Activated CD8-positive, alpha-beta memory T cell treated with anti-CD3 and anti-CD28 coated beads for 36 hours (primary cell): ENCODE measurements around the gene ANKMY1. TPM values are rescaled to one million over a fixed set of nuclear protein-coding genes. Genes with fewer than 3 reads are reported as not detected.

Source experiments
- CTCF ChIA-PET: fragments of 350-600 bp; sonication (Branson Sonifier 250); formaldehyde crosslinking; loops from one replicate; lab custom pipeline; 2021; ENCODE audit warnings: antibody characterized with exemption; lab: Charles Lee
- POLR2A ChIA-PET: fragments of 350-600 bp; sonication (Branson Sonifier 250); formaldehyde crosslinking; loops from one replicate; lab custom pipeline; 2021; ENCODE audit warnings: antibody characterized with exemption; lab: Charles Lee
- total RNA-seq, 2 experiments: library from RNA; stranded (reverse); gene quantifications; one replicate each; pipeline ENCODE4 v1.2.3, GENCODE V29; 2021

The ANKMY1 gene
- total RNA-seq, 2 experiments from 2014 or later, result 21.1 to 23.0 TPM

- ChIA-PET CTCF (interaction anchor here (0.5 kb wide), 1 partner anchor 1523 kb away, joined by 3 read pairs; no protein-coding TSS in a partner anchor), POLR2A (no interaction called here)
Measured at GRCh38 chr2:240441326-240441992, 116.3 kb downstream of the ANKMY1 start.

DNA sequence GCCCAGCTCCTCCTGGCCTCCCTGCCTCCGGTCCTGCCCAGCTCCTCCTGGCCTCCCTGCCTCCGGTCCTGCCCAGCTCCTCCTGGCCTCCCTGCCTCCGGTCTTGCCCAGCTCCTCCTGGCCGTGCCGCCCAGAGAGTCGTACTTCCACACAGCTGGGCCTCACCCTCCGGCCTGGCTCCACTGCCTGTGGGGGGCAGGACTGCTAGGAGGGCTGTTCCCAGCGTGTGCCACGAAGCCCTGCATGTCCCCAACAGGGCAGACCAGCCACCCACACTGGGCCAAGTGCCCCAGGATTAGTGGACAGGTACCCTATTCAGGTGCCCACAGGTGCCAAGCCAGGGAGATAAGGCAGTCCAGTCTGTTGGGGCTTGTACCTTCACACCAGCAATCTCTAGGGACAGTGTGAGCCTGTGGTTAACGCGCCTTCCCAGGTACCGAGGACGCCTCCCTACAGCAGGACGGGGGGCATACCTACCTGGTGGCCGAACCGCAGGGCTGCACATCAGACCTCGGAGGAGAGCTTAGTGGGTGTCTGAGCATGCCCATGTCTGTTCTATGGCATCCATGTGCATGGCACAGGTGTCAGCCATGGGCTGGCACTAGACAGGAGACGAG is 117.0 kb downstream of the ANKMY1 start:
- CTCF ChIA-PET, result no interaction called here
- POLR2A ChIA-PET, result no interaction called here

DNA sequence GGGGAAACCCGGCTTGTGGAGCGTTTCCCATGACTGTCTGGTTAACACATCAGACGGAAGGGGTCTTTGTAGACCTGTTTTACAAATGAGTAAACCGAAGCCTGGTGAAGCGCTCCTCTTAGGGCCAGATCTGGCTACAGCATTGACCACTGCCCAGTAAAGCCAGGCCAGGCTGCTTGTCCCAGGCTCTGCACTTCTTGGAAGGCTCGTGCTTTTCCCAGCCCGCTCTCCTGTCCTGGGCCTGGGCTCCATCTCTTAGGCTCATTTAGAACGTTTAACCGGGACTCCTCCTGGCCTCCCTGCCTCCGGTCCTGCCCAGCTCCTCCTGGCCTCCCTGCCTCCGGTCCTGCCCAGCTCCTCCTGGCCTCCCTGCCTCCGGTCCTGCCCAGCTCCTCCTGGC is 117.5 kb downstream of the ANKMY1 start:
- CTCF ChIA-PET, result no interaction called here
- POLR2A ChIA-PET, result no interaction called here

DNA sequence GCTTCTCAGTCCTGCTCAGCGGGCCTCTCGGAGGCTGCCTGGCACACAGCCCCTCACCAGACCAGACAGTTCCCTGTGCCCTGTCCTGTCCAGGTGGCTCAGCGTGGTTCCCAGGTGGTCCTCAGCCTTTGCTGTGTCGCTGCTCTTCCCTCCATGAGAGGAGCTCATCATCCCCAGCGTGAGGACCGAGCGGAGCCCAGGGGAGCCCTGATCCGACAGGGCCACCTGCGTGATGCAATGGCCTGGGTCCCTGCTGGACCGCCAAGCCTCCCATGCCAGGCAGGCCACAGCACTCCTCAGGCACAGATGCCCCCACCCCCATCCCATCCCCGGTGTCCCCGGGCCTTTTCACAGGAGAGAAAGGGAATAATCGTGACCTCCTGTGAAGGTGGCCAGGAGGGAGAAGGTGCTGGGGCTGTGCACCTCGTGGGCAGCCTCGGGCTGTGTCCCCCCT is 118.1 kb downstream of the ANKMY1 start:
- POLR2A ChIA-PET, result no interaction called here
- CTCF ChIA-PET, result no interaction called here

DNA sequence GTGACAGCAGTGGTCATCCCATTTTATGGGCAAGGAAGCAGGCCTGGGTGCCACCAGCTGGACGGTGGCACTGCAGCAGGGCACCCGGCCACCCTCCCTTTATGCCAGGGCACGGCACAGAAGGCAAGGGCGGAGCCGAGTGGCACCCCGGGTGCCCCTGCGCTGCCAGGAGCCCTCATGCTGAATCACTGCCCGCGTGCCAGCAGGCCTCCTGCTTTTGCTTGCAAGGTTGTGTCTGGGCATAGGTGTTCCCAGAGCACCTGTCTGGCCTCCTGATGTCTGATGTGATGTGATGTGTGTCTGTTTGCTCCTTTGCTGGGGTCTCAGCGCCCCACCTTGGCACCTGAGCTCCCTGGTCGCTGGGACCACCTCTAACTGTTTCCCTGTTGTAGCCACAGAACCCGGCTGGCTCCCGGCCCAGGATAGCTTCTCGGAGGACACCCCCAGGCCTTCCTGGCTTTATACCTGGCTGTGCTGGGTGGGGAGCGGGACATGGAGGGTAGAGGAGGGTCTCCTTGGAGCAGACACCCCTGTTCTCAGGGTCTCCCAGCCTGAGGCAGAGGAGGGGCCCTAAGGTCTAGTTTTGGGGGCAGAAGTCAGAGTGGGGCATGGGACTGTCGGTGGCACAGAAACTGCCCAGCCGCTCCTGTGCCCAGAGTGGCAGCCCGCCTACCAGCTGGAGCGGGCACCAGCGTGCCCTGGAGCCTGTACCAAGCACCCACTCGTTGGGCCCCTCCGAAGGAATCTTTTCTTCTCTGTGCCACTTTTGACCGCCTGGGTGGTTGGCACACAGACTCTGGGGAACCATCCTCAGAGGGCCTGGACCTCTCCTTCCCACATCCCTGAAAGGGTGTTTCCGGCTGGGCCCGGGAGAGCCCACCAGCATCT is 118.7 kb downstream of the ANKMY1 start:
- POLR2A ChIA-PET, result no interaction called here
- CTCF ChIA-PET, result interaction anchor here (1.1 kb wide), 1 partner anchor 10 kb away, joined by 3 read pairs; no protein-coding TSS in a partner anchor

DNA sequence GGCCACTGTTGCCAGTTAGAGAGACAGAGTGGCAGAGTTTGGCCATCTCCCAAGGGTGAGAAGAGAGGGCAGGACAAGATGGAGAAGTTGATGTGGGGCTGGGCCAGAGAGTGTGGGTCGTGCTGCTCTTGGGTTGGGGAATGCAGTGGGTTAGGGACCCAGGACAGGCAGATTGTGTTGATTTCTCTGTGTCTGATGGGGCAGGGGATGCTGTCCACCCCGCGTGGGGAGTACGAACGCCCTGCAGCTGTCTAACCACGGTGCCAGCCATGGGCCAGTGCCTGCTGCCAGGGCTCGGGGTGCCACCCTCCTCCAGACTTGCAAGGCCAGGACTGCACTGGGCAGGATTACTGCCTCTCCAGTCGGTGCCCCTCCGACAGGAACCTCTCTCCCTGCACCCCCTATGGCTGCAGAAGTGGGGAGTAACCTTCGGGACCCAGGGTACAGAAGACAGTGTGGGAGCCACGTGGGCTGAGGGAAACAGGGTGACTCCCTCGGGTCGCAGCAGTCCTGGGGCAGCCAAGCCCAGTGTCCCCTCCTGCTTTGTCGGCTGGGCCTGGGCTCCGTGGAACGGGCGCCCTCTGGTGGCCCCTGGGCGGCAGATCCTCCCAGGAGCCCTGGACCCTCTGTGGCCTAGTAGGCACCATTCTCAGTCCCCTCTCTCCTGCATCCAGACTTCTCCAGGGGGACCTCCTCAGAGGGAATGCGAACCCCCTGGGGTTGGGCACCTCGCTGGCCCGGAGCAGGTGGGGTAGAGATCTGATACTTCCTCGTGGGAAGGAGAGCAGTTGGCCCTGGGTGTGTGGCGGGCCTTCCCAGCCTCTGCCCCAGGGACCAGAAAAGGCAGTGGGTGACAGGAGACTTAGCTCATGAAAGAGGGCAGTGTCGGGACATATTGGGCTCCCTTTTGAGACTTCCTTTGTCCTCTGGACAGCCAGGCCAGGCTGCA is 119.7 kb downstream of the ANKMY1 start:
- ChIA-PET CTCF (interaction anchor here (1.1 kb wide), 1 partner anchor 10 kb away, joined by 3 read pairs; no protein-coding TSS in a partner anchor), POLR2A (no interaction called here)

DNA sequence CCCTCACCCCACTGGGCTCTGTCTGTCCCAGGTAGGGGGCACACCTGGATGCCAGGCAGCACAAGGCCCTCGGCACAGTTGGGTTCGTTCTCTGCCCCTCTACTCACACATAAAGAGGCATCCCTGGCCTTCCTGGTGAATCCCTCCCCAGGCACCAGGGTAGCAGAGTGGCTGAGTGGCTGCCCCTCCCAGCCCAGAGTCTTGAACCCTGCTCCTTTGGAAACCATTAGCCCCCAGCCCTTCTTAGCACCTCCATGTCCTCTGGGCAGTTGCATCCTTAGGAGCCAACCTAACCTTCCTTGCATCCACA is 120.3 kb downstream of the ANKMY1 start:
- CTCF ChIA-PET, result no interaction called here
- POLR2A ChIA-PET, result no interaction called here

DNA sequence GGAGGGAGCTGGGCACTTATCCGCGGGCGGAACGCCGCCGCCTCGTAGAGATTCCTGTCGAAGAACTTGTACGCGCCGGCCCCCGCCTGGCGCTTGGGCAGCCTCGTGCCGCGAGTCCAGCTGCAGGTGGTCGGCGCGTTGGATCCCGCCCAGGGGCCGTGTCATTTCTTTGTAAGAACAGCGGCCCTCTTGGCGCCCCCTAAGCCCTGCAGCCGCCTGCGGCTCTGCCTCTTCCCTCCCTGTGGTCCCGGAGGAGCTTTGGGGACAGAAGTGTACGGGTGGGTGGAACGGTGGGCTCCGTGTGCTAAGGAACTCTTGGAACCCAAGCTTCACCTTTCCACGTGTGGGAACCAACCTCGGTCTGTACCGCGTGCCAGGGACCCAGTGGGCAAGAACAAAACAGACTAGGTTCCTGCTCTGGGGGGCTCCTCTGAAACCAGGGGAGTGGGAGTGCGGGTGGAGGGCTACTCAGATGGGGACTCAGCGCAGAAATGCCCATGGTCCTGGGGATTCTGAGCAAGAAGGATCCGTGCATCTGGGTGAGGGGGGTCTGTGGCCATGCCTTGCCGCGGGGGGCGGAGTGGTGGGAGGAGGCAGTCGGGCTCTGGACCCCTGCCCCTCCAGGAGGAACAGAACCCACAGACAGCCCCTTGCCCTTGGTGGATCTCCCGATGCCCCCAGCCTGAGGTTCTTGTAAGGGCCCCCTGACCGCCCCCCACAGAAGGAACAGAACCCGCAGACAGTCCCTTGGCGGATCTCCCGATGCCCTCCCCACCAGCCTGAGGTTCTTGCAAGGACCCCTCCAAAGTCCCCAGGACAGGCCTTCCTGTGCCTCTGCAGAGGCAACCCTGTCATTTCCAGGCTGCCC is 120.9 kb downstream of the ANKMY1 start:
- ChIA-PET POLR2A (interaction anchor here (0.6 kb wide), 1 partner anchor 8 kb away, joined by 4 read pairs; no protein-coding TSS in a partner anchor), CTCF (interaction anchor here (0.6 to 1.9 kb wide), 2 partner anchors 21 to 204 kb away, joined by 3 to 7 read pairs; no protein-coding TSS in a partner anchor)

GRCh38 chr2:240435948-240436682 is 121.7 kb downstream of the ANKMY1 start:
- POLR2A ChIA-PET, result interaction anchor here (0.6 kb wide), 1 partner anchor 8 kb away, joined by 4 read pairs; no protein-coding TSS in a partner anchor
- CTCF ChIA-PET, result interaction anchor here (1.0 to 1.9 kb wide), 2 partner anchors 204 to 292 kb away, joined by 3 to 7 read pairs; no protein-coding TSS in a partner anchor

DNA sequence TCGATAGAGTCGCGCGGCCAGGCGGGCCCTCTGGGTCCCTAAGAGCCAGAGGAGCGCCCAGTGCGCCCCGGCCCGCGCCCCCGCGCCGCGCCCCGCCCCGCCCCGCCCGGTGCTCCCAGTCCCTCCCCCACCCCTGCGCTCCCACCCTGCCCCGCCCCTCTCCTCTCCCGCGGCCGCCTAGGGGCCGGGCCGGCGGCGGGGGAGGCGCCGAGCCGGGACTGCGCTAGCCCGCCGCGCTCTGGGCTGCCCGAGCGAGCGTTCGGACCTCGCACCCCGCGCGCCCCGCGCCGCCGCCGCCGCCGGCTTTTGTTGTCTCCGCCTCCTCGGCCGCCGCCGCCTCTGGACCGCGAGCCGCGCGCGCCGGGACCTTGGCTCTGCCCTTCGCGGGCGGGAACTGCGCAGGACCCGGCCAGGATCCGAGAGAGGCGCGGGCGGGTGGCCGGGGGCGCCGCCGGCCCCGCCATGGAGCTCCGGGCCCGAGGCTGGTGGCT is 122.3 kb downstream of the ANKMY1 start, which contains the start of gene GPC1:
Gene GPC1, plus strand, starts transcription at position 207 of the 491 bp plus-strand sequence. Its CDS starts 256 bp downstream, at position 463.
- ChIA-PET CTCF (interaction anchor here (1.0 to 1.9 kb wide), 2 partner anchors 203 to 292 kb away, joined by 3 to 7 read pairs; no protein-coding TSS in a partner anchor), POLR2A (no interaction called here)

GRCh38 chr2:240434728-240435456 is 122.9 kb downstream of the ANKMY1 start:
- POLR2A ChIA-PET, result no interaction called here
- CTCF ChIA-PET, result interaction anchor here (1.0 kb wide), 1 partner anchor 291 kb away, joined by 3 read pairs; no protein-coding TSS in a partner anchor

- ChIA-PET CTCF (no interaction called here), POLR2A (interaction anchor here (0.6 kb wide), 1 partner anchor 22 kb away, joined by 6 read pairs; no protein-coding TSS in a partner anchor)
Measured at GRCh38 chr2:240433973-240434727, 123.6 kb downstream of the ANKMY1 start.

- POLR2A ChIA-PET, result no interaction called here
- CTCF ChIA-PET, result no interaction called here
Measured at GRCh38 chr2:240432820-240433801, 124.7 kb downstream of the ANKMY1 start.

- POLR2A ChIA-PET, result no interaction called here
- CTCF ChIA-PET, result no interaction called here
Measured at GRCh38 chr2:240432430-240432819, 125.4 kb downstream of the ANKMY1 start.
